Liver (tissue), 9 donors: ENCODE data around the gene RAB32. TPM values are rescaled to one million over a fixed set of nuclear protein-coding genes. Genes with fewer than 3 reads are reported as not detected.
A peak's percentile ranks its signal among the peaks of the same experiment; 100 is the strongest.

Source experiments
- DNase-seq: peaks from one replicate; pipeline ENCODE4 v3.0.0-alpha.2; 2017; ENCODE audit warnings: low spot score
- H3K27ac ChIP-seq, 2 donors: one replicate each; pipeline ENCODE4 v1.7.0; 2013; ENCODE audit warnings: inconsistent platforms in 2 of 2, low read length in 2 of 2, control low read depth in 1 of 2, low read depth in 1 of 2, mild to moderate bottlenecking in 1 of 2
- H3K27me3 ChIP-seq, 4 donors: one replicate each; pipeline versions ENCODE4 v1.6.1 to v1.7.0; 2013; ENCODE audit warnings: low read length in 3 of 4, inconsistent platforms in 1 of 4, mild to moderate bottlenecking in 1 of 4, moderate library complexity in 1 of 4; ENCODE audit not compliant: control insufficient read depth in 4 of 4, insufficient read depth in 4 of 4
- H3K36me3 ChIP-seq, 4 donors: one replicate each; pipeline versions ENCODE4 v1.6.1 to v1.7.0; 2013; ENCODE audit warnings: low read length in 3 of 4, mild to moderate bottlenecking in 3 of 4, low read depth in 1 of 4, moderate library complexity in 1 of 4; ENCODE audit not compliant: control insufficient read depth in 4 of 4, insufficient read depth in 3 of 4
- H3K4me1 ChIP-seq, 4 donors: one replicate each; pipeline versions ENCODE4 v1.6.1 to v1.7.0; 2013; ENCODE audit warnings: low read length in 3 of 4, mild to moderate bottlenecking in 3 of 4, moderate library complexity in 1 of 4; ENCODE audit not compliant: control insufficient read depth in 4 of 4, insufficient read depth in 4 of 4
- H3K4me3 ChIP-seq, 3 donors: one replicate each; pipeline versions ENCODE4 v1.6.1 to v1.7.0; 2013; ENCODE audit warnings: low read length in 3 of 3, control low read depth in 1 of 3, low read depth in 1 of 3, mild to moderate bottlenecking in 1 of 3
- H3K9ac ChIP-seq, 2 donors: one replicate each; pipeline ENCODE4 v1.7.0; 2013; ENCODE audit warnings: low read length in 2 of 2, mild to moderate bottlenecking in 2 of 2, moderate library complexity in 2 of 2, control low read depth in 1 of 2, low read depth in 1 of 2
- H3K9me3 ChIP-seq, 4 donors: one replicate each; pipeline versions ENCODE4 v1.6.1 to v1.7.0; 2013; ENCODE audit warnings: low read length in 3 of 4; ENCODE audit not compliant: control insufficient read depth in 4 of 4
- EGR1 ChIP-seq, 2 donors: IDR thresholded peaks; 2 replicates each; pipeline ENCODE4 v1.6.1; 2016 to 2018; ENCODE audit warnings: antibody characterized with exemption in 2 of 2, low read depth in 2 of 2
- FOXA1 ChIP-seq: IDR thresholded peaks from 2 replicates; pipeline ENCODE4 v1.6.1; 2016; ENCODE audit warnings: antibody characterized with exemption
- FOXA2 ChIP-seq: IDR thresholded peaks from 2 replicates; pipeline ENCODE4 v1.6.1; 2016; ENCODE audit warnings: antibody characterized with exemption
- GABPA ChIP-seq, 2 donors: IDR thresholded peaks in 1 of 2; conservative IDR thresholded peaks in 1 of 2; 2 replicates each; pipeline ENCODE4 v1.6.1; 2016; ENCODE audit warnings: antibody characterized with exemption in 2 of 2, mild to moderate bottlenecking in 1 of 2, moderate library complexity in 1 of 2
- HNF4A ChIP-seq, 2 donors: conservative IDR thresholded peaks; 2 replicates each; pipeline ENCODE4 v1.6.1; 2016; ENCODE audit warnings: antibody characterized with exemption in 2 of 2, mild to moderate bottlenecking in 2 of 2
- HNF4G ChIP-seq: IDR thresholded peaks from 2 replicates; pipeline ENCODE4 v1.6.1; 2016; ENCODE audit warnings: antibody characterized with exemption
- JUND ChIP-seq, 2 donors: IDR thresholded peaks; 2 replicates each; pipeline ENCODE4 v1.6.1; 2016; ENCODE audit warnings: antibody characterized with exemption in 2 of 2
- NR2F2 ChIP-seq: IDR thresholded peaks from 2 replicates; pipeline ENCODE4 v1.6.1; 2016; ENCODE audit warnings: antibody characterized with exemption
- RXRA ChIP-seq, 2 donors: IDR thresholded peaks; 2 replicates each; pipeline ENCODE4 v1.6.1; 2017 to 2018; ENCODE audit warnings: antibody characterized with exemption in 2 of 2, mild to moderate bottlenecking in 1 of 2
- SP1 ChIP-seq: IDR thresholded peaks from 2 replicates; pipeline ENCODE4 v1.6.1; 2018; ENCODE audit warnings: antibody characterized with exemption, mild to moderate bottlenecking
- TAF1 ChIP-seq: conservative IDR thresholded peaks from 2 replicates; pipeline ENCODE4 v1.6.1; 2016; ENCODE audit warnings: antibody characterized with exemption, mild to moderate bottlenecking
- YY1 ChIP-seq: IDR thresholded peaks from 2 replicates; pipeline ENCODE4 v1.6.1; 2016; ENCODE audit warnings: antibody characterized with exemption, mild to moderate bottlenecking
- WGBS: extraction: QIAGEN DNeasy Blood & Tissue Kit; methylation state at CpG from one replicate; pipeline ENCODE4 v1.1.7; 2013; 5-methylcytosine and 5-hydroxymethylcytosine counted together
- polyA plus RNA-seq, 2 donors: library from polyadenylated mRNA; stranded (reverse) in 1 of 2; unstranded in 1 of 2; fragments of 200-250 nt in 1 of 2; fragments of >200 nt in 1 of 2; fragmentation: Nextera tagmentation in 1 of 2; extraction: Ambion mirVana in 1 of 2; gene quantifications; one replicate each; pipeline versions ENCODE4 v1.2.1 to v1.2.3, GENCODE V29; 2013 to 2015
- total RNA-seq, 2 donors: library from RNA; depleted of rRNA; stranded (reverse); fragments of >200 nt; gene quantifications; one replicate each; pipeline ENCODE4 v1.2.3, GENCODE V29; 2014
- TF ChIP-seq, protein P1 (sequence below): IDR thresholded peaks from 2 replicates; pipeline ENCODE4 v1.6.1; 2016; ENCODE audit warnings: antibody characterized with exemption, mild to moderate bottlenecking
- TF ChIP-seq, protein P2 (sequence below): IDR thresholded peaks from 2 replicates; pipeline ENCODE4 v1.6.1; 2016; ENCODE audit warnings: antibody characterized with exemption
- TF ChIP-seq, protein P3 (sequence below): IDR thresholded peaks from 2 replicates; pipeline ENCODE4 v1.6.1; 2016; ENCODE audit warnings: antibody characterized with exemption
- TF ChIP-seq, protein P4 (sequence below): fragments of 150-350 bp; IDR thresholded peaks from 2 replicates; pipeline ENCODE4 v1.5.1; 2017; ENCODE audit warnings: improper control_type of control experiment, low read depth, low read length; ENCODE audit not compliant: missing input control
- donor health status: healthy.
- donor health status: healthy.
- donor health status: healthy.
- donor health status: healthy.
- donor health status: healthy.

Gene RAB32
- total and polyA plus RNA-seq, 4 donors, result 13.6 to 49.9 (median 31.1) TPM

DNA sequence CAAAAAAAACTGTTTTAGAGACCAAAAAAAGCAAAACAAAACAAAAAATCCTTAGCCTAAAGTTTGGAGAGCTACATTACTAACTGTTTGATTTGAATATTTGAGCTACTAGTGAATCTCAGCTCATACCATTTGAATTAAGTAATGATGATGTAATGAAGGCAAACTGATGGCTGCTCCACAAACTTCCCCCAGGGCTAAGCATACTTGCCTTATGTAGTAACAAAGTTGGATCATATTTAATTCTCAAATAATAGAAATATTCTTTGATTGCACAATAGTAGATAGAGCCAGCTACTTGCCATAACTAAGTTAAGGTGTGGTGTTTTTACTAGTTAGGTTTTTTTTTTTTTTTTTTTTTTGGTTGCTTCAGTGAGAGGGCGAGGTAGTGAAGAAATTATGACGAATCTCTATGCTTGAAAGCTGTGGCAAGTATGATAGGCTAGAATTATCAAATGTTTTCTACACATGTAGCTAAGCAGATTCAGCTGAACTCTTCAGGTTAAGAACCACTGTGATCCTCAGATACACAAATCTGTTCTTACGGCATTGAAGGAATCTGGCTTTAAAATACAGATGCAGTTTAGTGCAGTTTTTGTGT lies 2.9 kb downstream of the RAB32 start:
- Histone ChIP-seq H3K4me3 (no peak overlapping the region), H3K27ac (peak overlapping the region in 1 of 2 donors; percentile 38), H3K36me3 (peaks cover 1 to 9% (median 4%) of the 10 kb centered on the region in 4 donors), H3K27me3 (no peaks in the 10 kb centered on the region), H3K9me3 (no peaks in the 10 kb centered on the region), H3K9ac (peak overlapping the region in 1 of 2 donors; percentile 37), H3K4me1 (peaks cover 10 to 32% (median 15%) of the 10 kb centered on the region in 4 donors)
- no peak for DNase-seq
- 49% methylated on average over 3 of the region's 3 CpGs for WGBS
- TF ChIP-seq HNF4A (conservative IDR thresholded peaks at IDR 0.05) (no peak), JUND (IDR thresholded peaks at IDR 0.05) (peak; percentile 45 to 68), FOXA1 (no peak), NR2F2 (no peak), FOXA2 (no peak), GABPA (IDR thresholded peaks at IDR 0.05 in 1 of 2, conservative IDR thresholded peaks at IDR 0.05 in 1 of 2) (no peak), RXRA (IDR thresholded peaks at IDR 0.05) (no peak), TAF1 (no peak), EGR1 (IDR thresholded peaks at IDR 0.05; ENCODE audit: low read depth in 2 of 2) (no peak), YY1 (peak; percentile 47), SP1 (no peak), HNF4G (no peak)
- TF ChIP-seq, protein P1, sequence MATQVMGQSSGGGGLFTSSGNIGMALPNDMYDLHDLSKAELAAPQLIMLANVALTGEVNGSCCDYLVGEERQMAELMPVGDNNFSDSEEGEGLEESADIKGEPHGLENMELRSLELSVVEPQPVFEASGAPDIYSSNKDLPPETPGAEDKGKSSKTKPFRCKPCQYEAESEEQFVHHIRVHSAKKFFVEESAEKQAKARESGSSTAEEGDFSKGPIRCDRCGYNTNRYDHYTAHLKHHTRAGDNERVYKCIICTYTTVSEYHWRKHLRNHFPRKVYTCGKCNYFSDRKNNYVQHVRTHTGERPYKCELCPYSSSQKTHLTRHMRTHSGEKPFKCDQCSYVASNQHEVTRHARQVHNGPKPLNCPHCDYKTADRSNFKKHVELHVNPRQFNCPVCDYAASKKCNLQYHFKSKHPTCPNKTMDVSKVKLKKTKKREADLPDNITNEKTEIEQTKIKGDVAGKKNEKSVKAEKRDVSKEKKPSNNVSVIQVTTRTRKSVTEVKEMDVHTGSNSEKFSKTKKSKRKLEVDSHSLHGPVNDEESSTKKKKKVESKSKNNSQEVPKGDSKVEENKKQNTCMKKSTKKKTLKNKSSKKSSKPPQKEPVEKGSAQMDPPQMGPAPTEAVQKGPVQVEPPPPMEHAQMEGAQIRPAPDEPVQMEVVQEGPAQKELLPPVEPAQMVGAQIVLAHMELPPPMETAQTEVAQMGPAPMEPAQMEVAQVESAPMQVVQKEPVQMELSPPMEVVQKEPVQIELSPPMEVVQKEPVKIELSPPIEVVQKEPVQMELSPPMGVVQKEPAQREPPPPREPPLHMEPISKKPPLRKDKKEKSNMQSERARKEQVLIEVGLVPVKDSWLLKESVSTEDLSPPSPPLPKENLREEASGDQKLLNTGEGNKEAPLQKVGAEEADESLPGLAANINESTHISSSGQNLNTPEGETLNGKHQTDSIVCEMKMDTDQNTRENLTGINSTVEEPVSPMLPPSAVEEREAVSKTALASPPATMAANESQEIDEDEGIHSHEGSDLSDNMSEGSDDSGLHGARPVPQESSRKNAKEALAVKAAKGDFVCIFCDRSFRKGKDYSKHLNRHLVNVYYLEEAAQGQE, result no peak
- TF ChIP-seq, protein P2, sequence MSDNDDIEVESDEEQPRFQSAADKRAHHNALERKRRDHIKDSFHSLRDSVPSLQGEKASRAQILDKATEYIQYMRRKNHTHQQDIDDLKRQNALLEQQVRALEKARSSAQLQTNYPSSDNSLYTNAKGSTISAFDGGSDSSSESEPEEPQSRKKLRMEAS, result no peak
- TF ChIP-seq, protein P3, sequence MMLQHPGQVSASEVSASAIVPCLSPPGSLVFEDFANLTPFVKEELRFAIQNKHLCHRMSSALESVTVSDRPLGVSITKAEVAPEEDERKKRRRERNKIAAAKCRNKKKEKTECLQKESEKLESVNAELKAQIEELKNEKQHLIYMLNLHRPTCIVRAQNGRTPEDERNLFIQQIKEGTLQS, result no peak
- TF ChIP-seq, protein P4, sequence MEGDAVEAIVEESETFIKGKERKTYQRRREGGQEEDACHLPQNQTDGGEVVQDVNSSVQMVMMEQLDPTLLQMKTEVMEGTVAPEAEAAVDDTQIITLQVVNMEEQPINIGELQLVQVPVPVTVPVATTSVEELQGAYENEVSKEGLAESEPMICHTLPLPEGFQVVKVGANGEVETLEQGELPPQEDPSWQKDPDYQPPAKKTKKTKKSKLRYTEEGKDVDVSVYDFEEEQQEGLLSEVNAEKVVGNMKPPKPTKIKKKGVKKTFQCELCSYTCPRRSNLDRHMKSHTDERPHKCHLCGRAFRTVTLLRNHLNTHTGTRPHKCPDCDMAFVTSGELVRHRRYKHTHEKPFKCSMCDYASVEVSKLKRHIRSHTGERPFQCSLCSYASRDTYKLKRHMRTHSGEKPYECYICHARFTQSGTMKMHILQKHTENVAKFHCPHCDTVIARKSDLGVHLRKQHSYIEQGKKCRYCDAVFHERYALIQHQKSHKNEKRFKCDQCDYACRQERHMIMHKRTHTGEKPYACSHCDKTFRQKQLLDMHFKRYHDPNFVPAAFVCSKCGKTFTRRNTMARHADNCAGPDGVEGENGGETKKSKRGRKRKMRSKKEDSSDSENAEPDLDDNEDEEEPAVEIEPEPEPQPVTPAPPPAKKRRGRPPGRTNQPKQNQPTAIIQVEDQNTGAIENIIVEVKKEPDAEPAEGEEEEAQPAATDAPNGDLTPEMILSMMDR, result no peak

DNA sequence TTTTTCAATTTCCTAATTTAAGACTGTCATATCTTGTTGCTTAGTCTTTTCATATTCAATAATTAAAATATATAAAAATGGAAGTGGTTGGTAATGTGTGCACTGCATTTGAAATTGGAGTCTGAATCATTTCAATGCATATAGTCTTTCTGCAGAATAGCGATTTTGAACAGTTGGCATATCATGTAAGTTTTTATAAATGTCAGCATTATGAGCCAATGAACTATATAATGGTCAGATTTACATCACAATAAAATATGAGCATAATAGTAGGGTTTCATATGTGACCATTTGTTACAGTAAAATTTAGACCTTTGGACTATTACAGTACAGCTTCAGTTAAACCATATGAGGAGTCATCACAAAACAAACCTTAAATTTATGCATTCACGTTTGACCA lies 4.3 kb downstream of the RAB32 start:
- DNase-seq, result no peak
- peaks cover 11 to 32% (median 16%) of the 10 kb centered on the region in 4 donors for H3K4me1 ChIP-seq
- H3K36me3 ChIP-seq, result peaks cover 2 to 9% (median 4%) of the 10 kb centered on the region in 4 donors
- WGBS, result 83% methylated on average over 2 of the region's 2 CpGs
- H3K27me3 ChIP-seq, result no peaks in the 10 kb centered on the region
- H3K9me3 ChIP-seq, result no peaks in the 10 kb centered on the region
- no peak overlapping the region for H3K27ac ChIP-seq
- no peak overlapping the region for H3K4me3 ChIP-seq
- no peak for TF ChIP-seq EGR1 (IDR thresholded peaks at IDR 0.05; ENCODE audit: low read depth in 2 of 2)
- no peak overlapping the region for H3K9ac ChIP-seq
